HepG2 (cell line): Measurements from ENCODE around the gene DBNDD1. TPM values are rescaled to one million over a fixed set of nuclear protein-coding genes. Genes with fewer than 3 reads are reported as not detected.

Experiments used
- ASH2L ChIP-seq: fragments of 300-600, 200-600 bp; sonication (generic); IDR thresholded peaks from 2 replicates; pipeline ENCODE4 v1.7.0; 2017; ENCODE audit warnings: low read depth, mild to moderate bottlenecking, moderate library complexity, mixed read lengths, low read length; ENCODE audit not compliant: insufficient read length
- BRCA1 ChIP-seq: sonication (generic); formaldehyde crosslinking; IDR thresholded peaks from 2 replicates; pipeline ENCODE4 v1.4.0; 2020; ENCODE audit warnings: missing genetic modification reagents
- FOXA1 ChIP-seq, 2 experiments: fragments of 450-650 bp in 1 of 2; sonication (generic) in 1 of 2; formaldehyde crosslinking in 1 of 2; IDR thresholded peaks; 2 replicates each; pipeline versions ENCODE4 v1.4.0 to v1.6.1; 2016 to 2020; ENCODE audit warnings: missing genetic modification reagents in 1 of 2
- FOXJ3 ChIP-seq: sonication (generic); formaldehyde crosslinking; IDR thresholded peaks from 2 replicates; pipeline ENCODE4 v1.4.0; 2020; ENCODE audit warnings: missing genetic modification reagents, mild to moderate bottlenecking, borderline replicate concordance
- HES4 ChIP-seq: sonication (generic); formaldehyde crosslinking; IDR thresholded peaks from 2 replicates; pipeline ENCODE4 v1.9.0; 2021; ENCODE audit warnings: mild to moderate bottlenecking, missing genetic modification reagents, borderline replicate concordance
- HNRNPLL ChIP-seq: fragments of 200-400 bp; formaldehyde crosslinking; IDR thresholded peaks from 2 replicates; pipeline ENCODE4 v1.6.1; 2017; ENCODE audit warnings: mild to moderate bottlenecking, low read depth, low read length; ENCODE audit not compliant: poor library complexity, severe bottlenecking
- HOXA3 ChIP-seq: sonication (generic); formaldehyde crosslinking; IDR thresholded peaks from 2 replicates; pipeline ENCODE4 v1.5.0; 2020; ENCODE audit warnings: missing genetic modification reagents
- MAFK ChIP-seq, 2 experiments: IDR thresholded peaks in 1 of 2; conservative IDR thresholded peaks in 1 of 2; 2 replicates each; pipeline ENCODE4 v1.6.1; 2011; ENCODE audit warnings: improper control_type of control experiment in 2 of 2, low read length in 2 of 2
- REPIN1 ChIP-seq: sonication (generic); formaldehyde crosslinking; IDR thresholded peaks from 2 replicates; pipeline ENCODE4 v1.8.0; 2022; ENCODE audit warnings: missing genetic modification reagents, low read depth, mild to moderate bottlenecking, borderline replicate concordance
- SIN3B ChIP-seq: fragments of 150-350 bp; IDR thresholded peaks from 2 replicates; pipeline ENCODE4 v1.6.1; 2014; ENCODE audit warnings: low read length
- SPEN ChIP-seq: sonication (generic); formaldehyde crosslinking; IDR thresholded peaks from 2 replicates; pipeline ENCODE4 v1.5.1; 2020; ENCODE audit warnings: low read depth, mild to moderate bottlenecking, missing genetic modification reagents
- TBL1XR1 ChIP-seq: fragments of 150-350 bp; IDR thresholded peaks from 2 replicates; pipeline ENCODE4 v1.6.1; 2014; ENCODE audit warnings: borderline replicate concordance, low read length; ENCODE audit not compliant: partially characterized antibody
- TEAD2 ChIP-seq: sonication (generic); formaldehyde crosslinking; IDR thresholded peaks from 2 replicates; pipeline ENCODE4 v1.9.0; 2021; ENCODE audit warnings: missing genetic modification reagents
- ZBTB3 ChIP-seq: sonication (generic); formaldehyde crosslinking; IDR thresholded peaks from 2 replicates; pipeline ENCODE4 v1.4.0; 2020; ENCODE audit warnings: low read depth, mild to moderate bottlenecking, moderate library complexity, missing genetic modification reagents, borderline replicate concordance
- ZBTB38 ChIP-seq: sonication (generic); formaldehyde crosslinking; IDR thresholded peaks from 2 replicates; pipeline ENCODE4 v1.5.1; 2020; ENCODE audit warnings: mild to moderate bottlenecking, missing genetic modification reagents
- ZNF12 ChIP-seq: sonication (generic); formaldehyde crosslinking; IDR thresholded peaks from 2 replicates; pipeline ENCODE4 v1.5.0; 2020; ENCODE audit warnings: missing genetic modification reagents
- ZNF34 ChIP-seq: sonication (generic); formaldehyde crosslinking; IDR thresholded peaks from 2 replicates; pipeline ENCODE4 v1.4.0; 2020; ENCODE audit warnings: mild to moderate bottlenecking, missing genetic modification reagents, borderline replicate concordance
- ZNF773 ChIP-seq: sonication (generic); formaldehyde crosslinking; IDR thresholded peaks from 2 replicates; pipeline ENCODE4 v1.4.0; 2020; ENCODE audit warnings: missing genetic modification reagents, borderline replicate concordance
- ZNF816 ChIP-seq: sonication (generic); formaldehyde crosslinking; IDR thresholded peaks from 2 replicates; pipeline ENCODE4 v1.8.0; 2022; ENCODE audit warnings: missing genetic modification reagents, mild to moderate bottlenecking, borderline replicate concordance
- ZSCAN31 ChIP-seq: sonication (generic); formaldehyde crosslinking; IDR thresholded peaks from 2 replicates; pipeline ENCODE4 v1.5.0; 2020; ENCODE audit warnings: low read depth, mild to moderate bottlenecking, missing genetic modification reagents
- ZSCAN9 ChIP-seq: IDR thresholded peaks from 2 replicates; pipeline ENCODE4 v1.6.1; 2016; ENCODE audit warnings: borderline replicate concordance
- polyA plus RNA-seq, 8 experiments: library from polyadenylated mRNA; depleted of rRNA in 3 of 8; stranded (reverse) in 7 of 8; unstranded in 1 of 8; fragments of >200 nt; fragmentation: Illumina TruSeq in 4 of 8; extraction: Trizol in 4 of 8; gene quantifications; 2 replicates each; pipeline versions ENCODE4 v1.2.1 to v1.2.3, GENCODE V29; 2011 to 2016; ENCODE audit warnings: low read depth in 4 of 8, missing spikeins in 1 of 8, mixed read lengths in 1 of 8; ENCODE audit not compliant: insufficient read depth in 1 of 8
- total RNA-seq, 5 experiments: library from RNA; depleted of rRNA; stranded (reverse); fragments of >200 nt; fragmentation: Illumina TruSeq; extraction: Trizol; gene quantifications; 2 replicates each; pipeline ENCODE4 v1.2.3, GENCODE V29; 2016; ENCODE audit warnings: low read depth in 1 of 5
- TF ChIP-seq, protein P1 (sequence below): sonication (generic); formaldehyde crosslinking; IDR thresholded peaks from 2 replicates; pipeline ENCODE4 v1.4.0; 2020; ENCODE audit warnings: missing genetic modification reagents, mild to moderate bottlenecking, borderline replicate concordance
- TF ChIP-seq, protein P2 (sequence below): sonication (generic); formaldehyde crosslinking; IDR thresholded peaks from 2 replicates; pipeline ENCODE4 v1.4.0; 2020; ENCODE audit warnings: missing genetic modification reagents, borderline replicate concordance

Gene DBNDD1
- total and polyA plus RNA-seq, 2 of the 13 experiments (the other 11 are each of a cell fraction or from before 2014, with no cell fraction given) = 17.0 to 40.4 TPM

DNA sequence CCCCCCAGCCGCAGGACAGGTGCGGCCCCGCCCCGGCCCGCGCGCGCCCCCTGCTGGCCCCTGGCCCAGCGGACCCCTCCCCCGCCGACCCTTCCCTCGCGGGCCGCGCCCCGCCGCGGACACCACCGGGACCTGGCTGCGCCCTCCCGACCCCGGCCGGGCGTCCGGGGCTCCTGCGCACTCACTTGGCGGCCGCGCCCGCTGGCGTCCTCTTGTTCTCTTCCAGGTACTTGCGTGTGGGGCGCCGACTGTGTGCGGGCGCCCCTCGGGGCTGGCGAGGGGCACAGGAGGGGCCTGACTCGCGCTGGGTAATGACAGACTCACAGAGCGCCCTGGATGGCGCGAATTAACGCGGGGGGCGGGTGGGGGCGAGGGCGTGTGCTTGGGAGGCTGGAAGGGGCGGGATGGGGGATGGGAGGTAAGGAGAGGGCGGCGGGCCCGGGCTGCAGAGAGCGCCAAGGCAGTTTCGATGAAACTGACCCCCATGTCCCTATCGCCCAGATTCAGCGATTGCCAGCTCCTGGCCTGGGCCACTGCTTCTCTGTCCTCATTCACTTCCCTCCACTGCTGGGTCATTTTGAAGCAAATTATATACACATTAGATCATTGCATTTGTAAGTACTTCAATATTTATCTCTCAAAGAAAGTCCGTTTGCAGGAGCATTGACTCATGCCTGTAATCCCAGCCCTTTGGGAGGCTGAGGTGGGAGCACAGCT, 445 bp upstream of the DBNDD1 start (continued):
- TF ChIP-seq, protein P1, sequence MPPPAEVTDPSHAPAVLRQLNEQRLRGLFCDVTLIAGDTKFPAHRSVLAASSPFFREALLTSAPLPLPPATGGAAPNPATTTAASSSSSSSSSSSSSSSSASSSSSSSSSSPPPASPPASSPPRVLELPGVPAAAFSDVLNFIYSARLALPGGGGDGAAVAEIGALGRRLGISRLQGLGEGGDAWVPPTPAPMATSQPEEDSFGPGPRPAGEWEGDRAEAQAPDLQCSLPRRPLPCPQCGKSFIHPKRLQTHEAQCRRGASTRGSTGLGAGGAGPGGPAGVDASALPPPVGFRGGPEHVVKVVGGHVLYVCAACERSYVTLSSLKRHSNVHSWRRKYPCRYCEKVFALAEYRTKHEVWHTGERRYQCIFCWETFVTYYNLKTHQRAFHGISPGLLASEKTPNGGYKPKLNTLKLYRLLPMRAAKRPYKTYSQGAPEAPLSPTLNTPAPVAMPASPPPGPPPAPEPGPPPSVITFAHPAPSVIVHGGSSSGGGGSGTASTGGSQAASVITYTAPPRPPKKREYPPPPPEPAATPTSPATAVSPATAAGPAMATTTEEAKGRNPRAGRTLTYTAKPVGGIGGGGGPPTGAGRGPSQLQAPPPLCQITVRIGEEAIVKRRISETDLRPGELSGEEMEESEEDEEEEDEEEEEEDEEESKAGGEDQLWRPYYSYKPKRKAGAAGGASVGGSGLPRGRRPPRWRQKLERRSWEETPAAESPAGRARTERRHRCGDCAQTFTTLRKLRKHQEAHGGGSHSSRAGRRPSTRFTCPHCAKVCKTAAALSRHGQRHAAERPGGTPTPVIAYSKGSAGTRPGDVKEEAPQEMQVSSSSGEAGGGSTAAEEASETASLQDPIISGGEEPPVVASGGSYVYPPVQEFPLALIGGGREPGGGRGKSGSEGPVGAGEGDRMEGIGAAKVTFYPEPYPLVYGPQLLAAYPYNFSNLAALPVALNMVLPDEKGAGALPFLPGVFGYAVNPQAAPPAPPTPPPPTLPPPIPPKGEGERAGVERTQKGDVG (CRISPR knock-in tag) = no peak
- TF ChIP-seq TBL1XR1 (no peak), ZNF12 (CRISPR knock-in tag) (no peak), HOXA3 (no peak), ZNF816 (CRISPR knock-in tag) (no peak), FOXJ3 (CRISPR knock-in tag) (no peak), HES4 (CRISPR knock-in tag) (no peak), REPIN1 (no peak), ZSCAN31 (0 out of 2 replicates have a peak, but pooled peaks have one; percentile 2), ZNF773 (CRISPR knock-in tag) (no peak), ZSCAN9 (CRISPR knock-in tag) (no peak), ZBTB38 (CRISPR knock-in tag) (peak; percentile 17; the same call in 1 of the 2 replicates), BRCA1 (CRISPR knock-in tag) (no peak), MAFK (conservative IDR thresholded peaks at IDR 0.05 in 1 of 2, IDR thresholded peaks at IDR 0.05 in 1 of 2; ENCODE audit: low read length in 2 of 2) (no peak), ASH2L (peak; percentile 29), ZNF34 (CRISPR knock-in tag) (no peak; the same call in 1 of the 2 replicates), HNRNPLL (no peak), TEAD2 (CRISPR knock-in tag) (no peak), ZBTB3 (no peak), SPEN (CRISPR knock-in tag) (peak; percentile 31; the same call in 1 of the 2 replicates), FOXA1 (IDR thresholded peaks at IDR 0.05) (no peak), FOXA1 (CRISPR knock-in tag; IDR thresholded peaks at IDR 0.05) (no peak), SIN3B (no peak)
- TF ChIP-seq, protein P2, sequence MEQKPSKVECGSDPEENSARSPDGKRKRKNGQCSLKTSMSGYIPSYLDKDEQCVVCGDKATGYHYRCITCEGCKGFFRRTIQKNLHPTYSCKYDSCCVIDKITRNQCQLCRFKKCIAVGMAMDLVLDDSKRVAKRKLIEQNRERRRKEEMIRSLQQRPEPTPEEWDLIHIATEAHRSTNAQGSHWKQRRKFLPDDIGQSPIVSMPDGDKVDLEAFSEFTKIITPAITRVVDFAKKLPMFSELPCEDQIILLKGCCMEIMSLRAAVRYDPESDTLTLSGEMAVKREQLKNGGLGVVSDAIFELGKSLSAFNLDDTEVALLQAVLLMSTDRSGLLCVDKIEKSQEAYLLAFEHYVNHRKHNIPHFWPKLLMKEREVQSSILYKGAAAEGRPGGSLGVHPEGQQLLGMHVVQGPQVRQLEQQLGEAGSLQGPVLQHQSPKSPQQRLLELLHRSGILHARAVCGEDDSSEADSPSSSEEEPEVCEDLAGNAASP (CRISPR knock-in tag) = no peak
